ENCODE data around the gene TSBP1.

Gene TSBP1

GRCh38 chr6:32294566-32294965 is 77.1 kb downstream of the TSBP1 start:
- no peak overlapping the region for H3K27ac ChIP-seq (replicated peaks)
- DNase-seq (ENCODE audit: low read depth in 1 of 2, low spot score in 1 of 2) = no peak
- no peak overlapping the region for H3K4me3 ChIP-seq (replicated peaks; ENCODE audit: insufficient read depth, low read length)
- peaks cover 5% of the 10 kb centered on the region for H3K27me3 ChIP-seq (ENCODE audit: insufficient read depth, poor library complexity, severe bottlenecking)
- TF ChIP-seq GABPA (IDR thresholded peaks at IDR 0.05; ENCODE audit: low read depth) (no peak), REST (IDR thresholded peaks at IDR 0.05; ENCODE audit: insufficient replicate concordance, low read depth) (no peak)

DNA sequence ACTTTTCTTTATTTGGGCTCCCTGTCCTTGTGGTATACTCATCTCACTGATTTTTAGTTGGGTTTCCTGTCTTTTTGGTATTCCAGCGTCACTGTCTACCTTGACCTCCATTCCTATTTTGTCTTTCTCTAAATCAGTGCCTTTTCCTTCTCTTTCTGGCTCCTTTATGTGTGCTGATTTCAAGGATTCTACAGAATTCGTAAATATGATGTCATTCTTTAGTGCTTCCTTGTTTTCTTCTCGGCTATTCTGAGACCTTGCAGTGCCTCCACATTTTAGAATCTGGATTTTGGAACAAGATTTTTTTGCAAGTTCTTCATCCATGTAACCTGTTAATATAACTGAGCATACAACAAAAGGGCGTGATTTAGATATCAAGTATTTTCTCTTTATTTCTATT is 78.0 kb downstream of the TSBP1 start:
- TF ChIP-seq GABPA (IDR thresholded peaks at IDR 0.05; ENCODE audit: low read depth) = no peak
- TF ChIP-seq, protein P1, sequence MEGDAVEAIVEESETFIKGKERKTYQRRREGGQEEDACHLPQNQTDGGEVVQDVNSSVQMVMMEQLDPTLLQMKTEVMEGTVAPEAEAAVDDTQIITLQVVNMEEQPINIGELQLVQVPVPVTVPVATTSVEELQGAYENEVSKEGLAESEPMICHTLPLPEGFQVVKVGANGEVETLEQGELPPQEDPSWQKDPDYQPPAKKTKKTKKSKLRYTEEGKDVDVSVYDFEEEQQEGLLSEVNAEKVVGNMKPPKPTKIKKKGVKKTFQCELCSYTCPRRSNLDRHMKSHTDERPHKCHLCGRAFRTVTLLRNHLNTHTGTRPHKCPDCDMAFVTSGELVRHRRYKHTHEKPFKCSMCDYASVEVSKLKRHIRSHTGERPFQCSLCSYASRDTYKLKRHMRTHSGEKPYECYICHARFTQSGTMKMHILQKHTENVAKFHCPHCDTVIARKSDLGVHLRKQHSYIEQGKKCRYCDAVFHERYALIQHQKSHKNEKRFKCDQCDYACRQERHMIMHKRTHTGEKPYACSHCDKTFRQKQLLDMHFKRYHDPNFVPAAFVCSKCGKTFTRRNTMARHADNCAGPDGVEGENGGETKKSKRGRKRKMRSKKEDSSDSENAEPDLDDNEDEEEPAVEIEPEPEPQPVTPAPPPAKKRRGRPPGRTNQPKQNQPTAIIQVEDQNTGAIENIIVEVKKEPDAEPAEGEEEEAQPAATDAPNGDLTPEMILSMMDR (IDR thresholded peaks at IDR 0.05; ENCODE audit: insufficient read depth, low read length) = no peak
- TF ChIP-seq SPI1 (IDR thresholded peaks at IDR 0.05; ENCODE audit: borderline replicate concordance, low read depth) = no peak
- no peak for TF ChIP-seq POLR2AphosphoS5 (IDR thresholded peaks at IDR 0.05; ENCODE audit: low read depth)
- no peak for TF ChIP-seq REST (IDR thresholded peaks at IDR 0.05; ENCODE audit: insufficient replicate concordance, low read depth)
- peaks cover 7% of the 10 kb centered on the region for H3K27me3 ChIP-seq (ENCODE audit: insufficient read depth, poor library complexity, severe bottlenecking)
- H3K27ac ChIP-seq (replicated peaks) = no peak overlapping the region
- no peak overlapping the region for H3K4me3 ChIP-seq (replicated peaks; ENCODE audit: insufficient read depth, low read length)
- no peak for DNase-seq (ENCODE audit: low read depth in 1 of 2, low spot score in 1 of 2)

DNA sequence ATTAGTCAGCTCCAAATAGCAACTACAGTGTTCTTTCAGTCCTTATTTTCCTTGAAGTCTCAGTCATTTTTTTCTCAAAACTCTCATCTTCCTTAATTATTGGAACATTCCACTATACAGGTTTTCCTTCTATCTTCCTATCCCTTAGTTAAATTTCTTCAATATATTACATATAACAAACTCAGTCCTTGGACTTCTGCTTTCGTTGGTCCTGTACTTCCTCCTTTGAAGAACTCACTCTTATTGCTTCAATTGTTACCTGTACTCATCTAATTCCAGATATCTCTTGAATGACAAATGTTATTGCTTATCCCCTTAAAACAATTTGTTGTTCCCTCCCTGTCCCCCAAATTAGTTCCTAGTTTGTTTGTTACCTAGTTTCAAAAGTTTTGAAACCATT is 80.2 kb downstream of the TSBP1 start:
- TF ChIP-seq POLR2AphosphoS5 (IDR thresholded peaks at IDR 0.05; ENCODE audit: low read depth) = no peak
- TF ChIP-seq SPI1 (IDR thresholded peaks at IDR 0.05; ENCODE audit: borderline replicate concordance, low read depth) = peak; percentile 63; the same call in 1 of the 2 replicates
- no peak for TF ChIP-seq GABPA (IDR thresholded peaks at IDR 0.05; ENCODE audit: low read depth)

DNA sequence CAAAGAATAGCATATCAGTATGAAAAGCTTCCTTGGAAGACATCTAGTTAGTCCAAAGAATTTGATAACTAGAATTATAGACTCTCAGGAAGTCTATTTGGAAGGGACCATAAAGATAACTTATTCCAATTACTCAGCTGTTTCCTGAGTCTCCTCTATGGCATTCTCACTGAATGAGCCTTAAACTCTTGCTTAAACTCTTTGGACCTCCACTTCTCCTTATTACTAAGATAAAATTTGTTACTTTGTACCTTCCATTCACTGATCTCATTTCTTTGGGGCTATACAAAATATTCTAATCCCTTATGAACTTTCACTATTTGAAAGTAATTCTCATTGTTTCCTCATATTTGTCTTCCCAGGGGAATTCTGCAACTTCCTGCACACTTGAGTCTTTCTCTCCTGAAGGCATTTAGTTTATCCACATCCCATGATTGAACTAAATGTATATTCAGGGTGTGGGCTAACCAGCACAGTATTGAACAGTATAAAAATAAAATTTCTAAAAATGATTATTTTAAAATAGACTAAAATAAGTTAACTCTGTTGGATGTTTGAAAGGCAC is 80.7 kb downstream of the TSBP1 start:
- Histone ChIP-seq H3K27ac (replicated peaks) (no peak overlapping the region), H3K27me3 (ENCODE audit: insufficient read depth, poor library complexity, severe bottlenecking) (peaks cover 3% of the 10 kb centered on the region), H3K4me3 (replicated peaks; ENCODE audit: insufficient read depth, low read length) (no peak overlapping the region)
- no peak for DNase-seq (ENCODE audit: low read depth in 1 of 2, low spot score in 1 of 2)
- TF ChIP-seq REST (IDR thresholded peaks at IDR 0.05; ENCODE audit: insufficient replicate concordance, low read depth) (no peak), SPI1 (IDR thresholded peaks at IDR 0.05; ENCODE audit: borderline replicate concordance, low read depth) (no peak), POLR2AphosphoS5 (IDR thresholded peaks at IDR 0.05; ENCODE audit: low read depth) (no peak), GABPA (IDR thresholded peaks at IDR 0.05; ENCODE audit: low read depth) (no peak)
- TF ChIP-seq, protein P1 (IDR thresholded peaks at IDR 0.05; ENCODE audit: insufficient read depth, low read length) = no peak

More for the DNA sequence above, 80.2 kb downstream of the TSBP1 start:
- Histone ChIP-seq H3K4me3 (replicated peaks; ENCODE audit: insufficient read depth, low read length) (no peak overlapping the region), H3K27ac (replicated peaks) (no peak overlapping the region), H3K27me3 (ENCODE audit: insufficient read depth, poor library complexity, severe bottlenecking) (peaks cover 3% of the 10 kb centered on the region)
- no peak for DNase-seq (ENCODE audit: low read depth in 1 of 2, low spot score in 1 of 2)
